GM06990 (cell line): ENCODE measurements around the gene ELP4.

Experiments used
- DNase-seq: peaks from one replicate; pipeline ENCODE4 v3.0.0-alpha.2; 2011; ENCODE audit not compliant: insufficient read length; ENCODE audit errors: extremely low read depth
- H3K27me3 ChIP-seq: replicated peaks from 2 replicates; pipeline ENCODE4 v1.6.0; 2011; ENCODE audit warnings: low read length; ENCODE audit not compliant: control insufficient read depth, insufficient read depth
- H3K36me3 ChIP-seq: 2 replicates; pipeline ENCODE4 v1.5.1; 2011; ENCODE audit warnings: low read length; ENCODE audit not compliant: control insufficient read depth, insufficient read depth
- H3K4me3 ChIP-seq: replicated peaks from 2 replicates; pipeline ENCODE4 v1.5.1; 2011; ENCODE audit warnings: low read depth, mild to moderate bottlenecking, control low read depth, low read length
- CTCF ChIP-seq: IDR thresholded peaks from 2 replicates; pipeline ENCODE4 v1.5.1; 2011; ENCODE audit warnings: low read length, control low read depth, mild to moderate bottlenecking, inconsistent platforms; ENCODE audit not compliant: insufficient read depth, poor library complexity, severe bottlenecking

ELP4 gene

GRCh38 chr11:31747581-31747980 lies 238.0 kb downstream of the ELP4 start:
- no peaks in the 10 kb centered on the region for H3K36me3 ChIP-seq

GRCh38 chr11:31757260-31757835 lies 247.8 kb downstream of the ELP4 start:
- H3K27me3 ChIP-seq: no peaks in the 10 kb centered on the region
- H3K4me3 ChIP-seq: no peak overlapping the region
- TF ChIP-seq CTCF: no peak
- no peak for DNase-seq
- no peaks in the 10 kb centered on the region for H3K36me3 ChIP-seq

More at GRCh38 chr11:31747581-31747980, 238.0 kb downstream of the ELP4 start:
- Histone ChIP-seq H3K27me3 (no peaks in the 10 kb centered on the region), H3K4me3 (no peak overlapping the region)
- DNase-seq: no peak
- TF ChIP-seq CTCF: no peak

- H3K36me3 ChIP-seq: no peaks in the 10 kb centered on the region
- DNase-seq: no peak
- no peaks in the 10 kb centered on the region for H3K27me3 ChIP-seq
- no peak overlapping the region for H3K4me3 ChIP-seq
- TF ChIP-seq CTCF: no peak
These were observed 252.1 kb downstream of the ELP4 start for GRCh38 chr11:31761636-31762035.

- Histone ChIP-seq H3K4me3 (no peak overlapping the region), H3K27me3 (no peaks in the 10 kb centered on the region), H3K36me3 (no peaks in the 10 kb centered on the region)
- DNase-seq: no peak
- no peak for TF ChIP-seq CTCF
These were observed 253.7 kb downstream of the ELP4 start for GRCh38 chr11:31763296-31763695.

GRCh38 chr11:31764261-31764660 lies 254.7 kb downstream of the ELP4 start:
- DNase-seq: no peak
- no peaks in the 10 kb centered on the region for H3K27me3 ChIP-seq
- no peak overlapping the region for H3K4me3 ChIP-seq
- TF ChIP-seq CTCF: no peak
- H3K36me3 ChIP-seq: no peaks in the 10 kb centered on the region

- TF ChIP-seq CTCF: no peak
- H3K4me3 ChIP-seq: no peak overlapping the region
- no peak for DNase-seq
- no peaks in the 10 kb centered on the region for H3K36me3 ChIP-seq
- no peaks in the 10 kb centered on the region for H3K27me3 ChIP-seq
These were observed 255.2 kb downstream of the ELP4 start for GRCh38 chr11:31764766-31765165.
